Parathyroid adenoma (tissue), 2 donors: ENCODE results near the gene IL1RL2.
A peak's percentile ranks its signal among the peaks of the same experiment; 100 is the strongest.

Source experiments
- H2AFZ ChIP-seq: fragments of 300-600 bp; sonication (generic); one replicate; pipeline ENCODE4 v1.7.0; 2017; ENCODE audit warnings: antibody characterized with exemption, mild to moderate bottlenecking
- H3K27ac ChIP-seq: fragments of 300-600 bp; sonication (generic); one replicate; pipeline ENCODE4 v1.7.0; 2017
- H3K27me3 ChIP-seq: fragments of 300-600 bp; sonication (generic); one replicate; pipeline ENCODE4 v1.7.0; 2017; ENCODE audit warnings: low read length; ENCODE audit not compliant: control insufficient read depth, insufficient read depth
- H3K36me3 ChIP-seq: fragments of 300-600 bp; sonication (generic); one replicate; pipeline ENCODE4 v1.7.0; 2017; ENCODE audit warnings: low read length; ENCODE audit not compliant: control insufficient read depth, insufficient read depth
- H3K4me1 ChIP-seq: fragments of 300-600 bp; sonication (generic); one replicate; pipeline ENCODE4 v1.7.0; 2017; ENCODE audit warnings: control low read depth
- H3K4me2 ChIP-seq: fragments of 300-600 bp; sonication (generic); one replicate; pipeline ENCODE4 v1.7.0; 2017; ENCODE audit warnings: low read length
- H3K4me3 ChIP-seq: fragments of 300-600 bp; sonication (generic); one replicate; pipeline ENCODE4 v1.7.0; 2017; ENCODE audit warnings: low read depth, low read length
- H3K79me2 ChIP-seq: fragments of 300-600 bp; sonication (generic); one replicate; pipeline ENCODE4 v1.7.0; 2017; ENCODE audit warnings: control low read depth
- H3K9ac ChIP-seq: fragments of 300-600 bp; sonication (generic); one replicate; pipeline ENCODE4 v1.7.0; 2017; ENCODE audit warnings: mild to moderate bottlenecking
- H3K9me3 ChIP-seq: fragments of 300-600 bp; sonication (generic); one replicate; pipeline ENCODE4 v1.7.0; 2017; ENCODE audit warnings: low read length; ENCODE audit not compliant: control insufficient read depth
- TF ChIP-seq, protein P1 (sequence below): fragments of 300-600 bp; sonication (generic); IDR thresholded peaks from one replicate; pipeline ENCODE4 v1.7.0; 2017; ENCODE audit warnings: antibody characterized with exemption, mild to moderate bottlenecking
- donor health status: primary hyperparathyroidism.

Gene IL1RL2

GRCh38 chr2:102217032-102217431 lies 30.2 kb downstream of the IL1RL2 start:
- no peaks in the 10 kb centered on the region for H3K79me2 ChIP-seq
- no peaks in the 10 kb centered on the region for H3K4me1 ChIP-seq
- no peak overlapping the region for H3K4me2 ChIP-seq
- no peak overlapping the region for H3K4me3 ChIP-seq
- H3K9ac ChIP-seq = no peak overlapping the region
- H3K27me3 ChIP-seq = no peaks in the 10 kb centered on the region
- no peak overlapping the region for H3K27ac ChIP-seq
- TF ChIP-seq, protein P1, sequence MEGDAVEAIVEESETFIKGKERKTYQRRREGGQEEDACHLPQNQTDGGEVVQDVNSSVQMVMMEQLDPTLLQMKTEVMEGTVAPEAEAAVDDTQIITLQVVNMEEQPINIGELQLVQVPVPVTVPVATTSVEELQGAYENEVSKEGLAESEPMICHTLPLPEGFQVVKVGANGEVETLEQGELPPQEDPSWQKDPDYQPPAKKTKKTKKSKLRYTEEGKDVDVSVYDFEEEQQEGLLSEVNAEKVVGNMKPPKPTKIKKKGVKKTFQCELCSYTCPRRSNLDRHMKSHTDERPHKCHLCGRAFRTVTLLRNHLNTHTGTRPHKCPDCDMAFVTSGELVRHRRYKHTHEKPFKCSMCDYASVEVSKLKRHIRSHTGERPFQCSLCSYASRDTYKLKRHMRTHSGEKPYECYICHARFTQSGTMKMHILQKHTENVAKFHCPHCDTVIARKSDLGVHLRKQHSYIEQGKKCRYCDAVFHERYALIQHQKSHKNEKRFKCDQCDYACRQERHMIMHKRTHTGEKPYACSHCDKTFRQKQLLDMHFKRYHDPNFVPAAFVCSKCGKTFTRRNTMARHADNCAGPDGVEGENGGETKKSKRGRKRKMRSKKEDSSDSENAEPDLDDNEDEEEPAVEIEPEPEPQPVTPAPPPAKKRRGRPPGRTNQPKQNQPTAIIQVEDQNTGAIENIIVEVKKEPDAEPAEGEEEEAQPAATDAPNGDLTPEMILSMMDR = no peak
- H3K9me3 ChIP-seq = no peaks in the 10 kb centered on the region
- no peak overlapping the region for H2AFZ ChIP-seq
- H3K36me3 ChIP-seq = no peaks in the 10 kb centered on the region

- Histone ChIP-seq H3K27ac (no peak overlapping the region), H3K4me2 (peak overlapping the region; percentile 33), H3K9me3 (no peaks in the 10 kb centered on the region), H2AFZ (peak overlapping the region; percentile 24), H3K27me3 (no peaks in the 10 kb centered on the region), H3K4me3 (no peak overlapping the region), H3K4me1 (peaks cover 48% of the 10 kb centered on the region), H3K9ac (no peak overlapping the region), H3K36me3 (no peaks in the 10 kb centered on the region), H3K79me2 (no peaks in the 10 kb centered on the region)
- TF ChIP-seq, protein P1 = peak; percentile 39
Measured at GRCh38 chr2:102224824-102225739, 38.3 kb downstream of the IL1RL2 start.

- no peaks in the 10 kb centered on the region for H3K27me3 ChIP-seq
- H3K4me1 ChIP-seq = peaks cover 54% of the 10 kb centered on the region
- peak overlapping the region; percentile 98 for H3K27ac ChIP-seq
- peak overlapping the region; percentile 45 for H3K4me2 ChIP-seq
- no peaks in the 10 kb centered on the region for H3K79me2 ChIP-seq
- no peak overlapping the region for H3K9ac ChIP-seq
- H3K4me3 ChIP-seq = no peak overlapping the region
- TF ChIP-seq, protein P1 = no peak
- H3K36me3 ChIP-seq = no peaks in the 10 kb centered on the region
- no peaks in the 10 kb centered on the region for H3K9me3 ChIP-seq
- H2AFZ ChIP-seq = peak overlapping the region; percentile 73
Measured at GRCh38 chr2:102226171-102226570, 39.3 kb downstream of the IL1RL2 start.

DNA sequence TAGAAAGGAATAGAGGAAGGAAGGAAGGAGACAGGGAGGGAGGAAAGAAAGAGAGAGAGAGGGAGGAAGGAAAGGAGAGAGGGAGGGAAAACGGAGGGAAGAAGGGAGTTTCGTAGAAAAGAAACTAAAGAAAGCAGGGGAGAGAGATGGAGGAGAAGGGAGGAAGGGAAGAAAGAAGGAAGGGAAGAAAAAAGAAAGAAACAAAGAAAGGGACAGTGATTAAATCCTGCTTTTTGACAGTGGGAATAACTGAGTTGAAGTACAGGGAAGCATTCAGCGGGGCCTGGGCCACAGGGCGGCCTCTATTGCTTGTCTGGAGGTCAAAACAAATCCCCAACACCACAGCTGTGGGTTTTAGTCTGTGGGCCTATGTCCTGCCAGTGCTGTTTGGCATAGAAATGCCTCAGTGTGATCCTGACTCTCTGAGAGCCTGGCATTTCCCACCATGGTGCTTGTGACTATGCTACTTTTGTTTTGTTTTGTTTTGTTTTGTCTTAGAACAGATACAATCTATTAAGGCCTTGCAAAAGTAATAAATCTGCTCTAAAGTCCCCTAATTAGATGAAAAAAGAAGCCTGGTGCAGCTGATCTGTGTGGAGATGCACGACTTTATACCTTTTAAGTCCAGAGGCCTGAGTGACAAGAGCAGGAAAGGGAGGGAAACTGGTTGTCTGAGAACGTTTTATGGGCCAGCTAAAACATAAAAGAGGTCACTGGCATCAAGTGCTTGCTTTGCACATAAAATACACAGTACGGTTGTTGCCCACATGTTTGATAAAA lies 40.0 kb downstream of the IL1RL2 start:
- TF ChIP-seq, protein P1 = no peak
- H3K4me3 ChIP-seq = peak overlapping the region; percentile 53

More for the DNA sequence above, 40.0 kb downstream of the IL1RL2 start:
- Histone ChIP-seq H3K27me3 (no peaks in the 10 kb centered on the region), H3K9me3 (no peaks in the 10 kb centered on the region), H3K4me1 (peaks cover 54% of the 10 kb centered on the region), H3K36me3 (no peaks in the 10 kb centered on the region), H3K9ac (no peak overlapping the region), H3K4me2 (peak overlapping the region; percentile 57), H3K27ac (peak overlapping the region; percentile 98), H3K79me2 (no peaks in the 10 kb centered on the region), H2AFZ (peak overlapping the region; percentile 73)
